Stimulated activated CD4-positive, alpha-beta T cell treated with anti-CD3 and anti-CD28 coated beads, Interleukin-2, amount 100 ng/mL, for 24 hours (primary cell): Measurements from ENCODE around the gene PRRC2A.

Source experiments
- DNase-seq, 2 donors: peaks; one replicate each; pipeline ENCODE4 v3.0.0-alpha.2; 2020

PRRC2A gene

GRCh38 chr6:31620586-31621319 is at the start of gene PRRC2A:
Gene PRRC2A (plus strand): TSS chr6:31620715. CDS start chr6:31622790, 2,075 bp downstream.
- peak; percentile 83 to 96 for DNase-seq

- DNase-seq: peak; percentile 80 to 87
Observed at GRCh38 chr6:31572041-31572911, 48.2 kb upstream of the PRRC2A start, which contains the start of gene LTA. Gene LTA (plus strand): TSS chr6:31572289. CDS start chr6:31572743, 454 bp downstream.

- DNase-seq: peak in 1 of 2 donors; percentile 37
Observed at GRCh38 chr6:31573239-31574105, 47.0 kb upstream of the PRRC2A start.

- peak; percentile 62 to 72 for DNase-seq
Observed at GRCh38 chr6:31574106-31575061, 46.1 kb upstream of the PRRC2A start.

GRCh38 chr6:31575335-31575901 is 45.1 kb upstream of the PRRC2A start, which contains the start of gene TNF:
Gene TNF (plus strand): TSS chr6:31575565. CDS start chr6:31575742, 177 bp downstream.
- peak; percentile 86 to 91 for DNase-seq

GRCh38 chr6:31575952-31576685 is 44.4 kb upstream of the PRRC2A start:
- DNase-seq: no peak

GRCh38 chr6:31576897-31577578 is 43.5 kb upstream of the PRRC2A start:
- peak; percentile 64 to 70 for DNase-seq

- DNase-seq: no peak
Observed at GRCh38 chr6:31577579-31577966, 42.9 kb upstream of the PRRC2A start.

- DNase-seq: peak; percentile 21 to 61
Observed at GRCh38 chr6:31578184-31579118, 42.1 kb upstream of the PRRC2A start.

GRCh38 chr6:31579119-31579505 is 41.4 kb upstream of the PRRC2A start:
- DNase-seq: peak in 1 of 2 donors; percentile 36

- DNase-seq: peak; percentile 40 to 64
Observed at GRCh38 chr6:31579546-31580437, 40.7 kb upstream of the PRRC2A start.

- DNase-seq: no peak
Observed at GRCh38 chr6:31580438-31580740, 40.1 kb upstream of the PRRC2A start.

GRCh38 chr6:31580807-31581433 is 39.6 kb upstream of the PRRC2A start:
- DNase-seq: peak; percentile 93 to 94

GRCh38 chr6:31581434-31582229 is 38.9 kb upstream of the PRRC2A start:
- DNase-seq: peak; percentile 29 to 36

- DNase-seq: peak; percentile 55
Observed at GRCh38 chr6:31582230-31582643, 38.3 kb upstream of the PRRC2A start, which contains the start of gene LTB. Gene LTB (minus strand): TSS chr6:31582424. CDS start chr6:31582417, 7 bp downstream.

- peak; percentile 35 to 54 for DNase-seq
Observed at GRCh38 chr6:31585491-31585890, 35.0 kb upstream of the PRRC2A start.
